Loucy (cell line): ENCODE results near the gene HMHB1.

ENCODE experiments used
- H2AFZ ChIP-seq: fragments of 200-600 bp; sonication (generic); 2 replicates; pipeline ENCODE4 v1.6.0; 2016; ENCODE audit warnings: antibody characterized with exemption, mild to moderate bottlenecking, low read length, moderate library complexity
- H3F3A ChIP-seq: fragments of 200-600 bp; 2 replicates; pipeline ENCODE4 v1.6.0; 2016; ENCODE audit warnings: antibody characterized with exemption, low read depth, mild to moderate bottlenecking
- H3K27me3 ChIP-seq: fragments of 200-600 bp; sonication (generic); 2 replicates; pipeline ENCODE4 v1.6.1; 2014; ENCODE audit warnings: low read length, mild to moderate bottlenecking; ENCODE audit not compliant: insufficient read depth, poor library complexity, severe bottlenecking
- H3K36me3 ChIP-seq: fragments of 200-600 bp; sonication (generic); 2 replicates; pipeline ENCODE4 v1.6.1; 2016; ENCODE audit warnings: low read length; ENCODE audit not compliant: insufficient read depth
- H3K4me1 ChIP-seq: fragments of 200-600 bp; sonication (generic); 2 replicates; pipeline ENCODE4 v1.5.1; 2014; ENCODE audit warnings: low read length, mild to moderate bottlenecking; ENCODE audit not compliant: insufficient read depth, poor library complexity, severe bottlenecking
- H3K4me2 ChIP-seq: fragments of 200-600 bp; sonication (generic); 2 replicates; pipeline ENCODE4 v1.6.0; 2014; ENCODE audit warnings: antibody characterized with exemption, low read length, low read depth, mild to moderate bottlenecking; ENCODE audit not compliant: poor library complexity, severe bottlenecking
- H3K4me3 ChIP-seq: fragments of 200-600 bp; sonication (generic); 2 replicates; pipeline ENCODE4 v1.5.1; 2014; ENCODE audit warnings: low read length, mild to moderate bottlenecking, mixed read lengths; ENCODE audit not compliant: poor library complexity, severe bottlenecking
- H3K79me2 ChIP-seq: fragments of 200-600 bp; sonication (generic); 2 replicates; pipeline ENCODE4 v1.6.1; 2014; ENCODE audit warnings: low read length; ENCODE audit not compliant: insufficient read depth
- H3K9ac ChIP-seq: fragments of 200-600 bp; sonication (generic); 2 replicates; pipeline ENCODE4 v1.6.0; 2014; ENCODE audit warnings: mild to moderate bottlenecking, low read depth, low read length, moderate library complexity; ENCODE audit not compliant: poor library complexity, severe bottlenecking
- H3K9me2 ChIP-seq: fragments of 200-600 bp; sonication (generic); replicated peaks from 2 replicates; pipeline ENCODE4 v1.6.1; 2016; ENCODE audit warnings: low read depth, low read length, mixed read lengths
- H3K9me3 ChIP-seq: fragments of 200-600 bp; sonication (generic); 2 replicates; pipeline ENCODE4 v1.6.1; 2014; ENCODE audit warnings: mild to moderate bottlenecking, antibody characterized with exemption, low read length, low read depth; ENCODE audit not compliant: insufficient read depth
- H4K20me1 ChIP-seq: fragments of 200-600 bp; sonication (generic); 2 replicates; pipeline ENCODE4 v1.6.0; 2014; ENCODE audit warnings: antibody characterized with exemption, low read length, mild to moderate bottlenecking; ENCODE audit not compliant: insufficient read depth, poor library complexity, severe bottlenecking
- CTCF ChIP-seq: fragments of 200-600 bp; sonication (generic); conservative IDR thresholded peaks from 2 replicates; pipeline ENCODE4 v1.5.1; 2014; ENCODE audit warnings: mild to moderate bottlenecking, antibody characterized with exemption, low read length
- EZH2phosphoT487 ChIP-seq: fragments of 200-600 bp; IDR thresholded peaks from 2 replicates; pipeline ENCODE4 v1.6.1; 2018; ENCODE audit warnings: antibody characterized with exemption, mild to moderate bottlenecking, moderate library complexity, borderline replicate concordance

Gene HMHB1

GRCh38 chr5:143782588-143783386 lies 29.2 kb upstream of the HMHB1 start:
- TF ChIP-seq EZH2phosphoT487: no peak
- no peak for TF ChIP-seq CTCF
- Histone ChIP-seq H4K20me1 (no peaks in the 10 kb centered on the region), H3K4me3 (no peak overlapping the region), H3K9me2 (no peaks in the 10 kb centered on the region), H3K9ac (no peak overlapping the region), H3K36me3 (no peaks in the 10 kb centered on the region), H2AFZ (no peak overlapping the region), H3K27me3 (no peaks in the 10 kb centered on the region), H3F3A (no peaks in the 10 kb centered on the region), H3K4me2 (no peak overlapping the region), H3K79me2 (no peaks in the 10 kb centered on the region), H3K4me1 (no peaks in the 10 kb centered on the region), H3K9me3 (no peaks in the 10 kb centered on the region)

- no peaks in the 10 kb centered on the region for H3K36me3 ChIP-seq
- no peaks in the 10 kb centered on the region for H4K20me1 ChIP-seq
- TF ChIP-seq EZH2phosphoT487: no peak
- TF ChIP-seq CTCF: no peak
- H3K4me3 ChIP-seq: no peak overlapping the region
- H3K79me2 ChIP-seq: no peaks in the 10 kb centered on the region
- no peaks in the 10 kb centered on the region for H3K27me3 ChIP-seq
- no peaks in the 10 kb centered on the region for H3K9me2 ChIP-seq
- H3K9ac ChIP-seq: no peak overlapping the region
- no peak overlapping the region for H2AFZ ChIP-seq
- no peak overlapping the region for H3K4me2 ChIP-seq
- H3F3A ChIP-seq: no peaks in the 10 kb centered on the region
- H3K9me3 ChIP-seq: no peaks in the 10 kb centered on the region
- H3K4me1 ChIP-seq: no peaks in the 10 kb centered on the region
Measured at GRCh38 chr5:143788401-143788800, 23.6 kb upstream of the HMHB1 start.

- no peak overlapping the region for H3K9ac ChIP-seq
- H3K36me3 ChIP-seq: no peaks in the 10 kb centered on the region
- H3K4me3 ChIP-seq: no peak overlapping the region
- no peaks in the 10 kb centered on the region for H3F3A ChIP-seq
- H4K20me1 ChIP-seq: no peaks in the 10 kb centered on the region
- H3K79me2 ChIP-seq: no peaks in the 10 kb centered on the region
- H3K27me3 ChIP-seq: no peaks in the 10 kb centered on the region
- no peaks in the 10 kb centered on the region for H3K9me2 ChIP-seq
- H3K4me2 ChIP-seq: no peak overlapping the region
- H2AFZ ChIP-seq: no peak overlapping the region
- no peak for TF ChIP-seq EZH2phosphoT487
- TF ChIP-seq CTCF: no peak
- H3K4me1 ChIP-seq: no peaks in the 10 kb centered on the region
- no peaks in the 10 kb centered on the region for H3K9me3 ChIP-seq
Measured at GRCh38 chr5:143790457-143791112, 21.4 kb upstream of the HMHB1 start.
